ENCODE measurements around the gene IQCC.
A peak's percentile ranks its signal among the peaks of the same experiment; 100 is the strongest.

The IQCC gene

GRCh38 chr1:32224285-32224684, 18.8 kb downstream of the IQCC start:
- no peak for DNase-seq

GRCh38 chr1:32228771-32229170, 23.3 kb downstream of the IQCC start:
- no peak for DNase-seq

GRCh38 chr1:32231843-32232432, 26.5 kb downstream of the IQCC start:
- no peak for DNase-seq

GRCh38 chr1:32232558-32233304, 27.3 kb downstream of the IQCC start:
- DNase-seq = no peak

- DNase-seq = no peak
These were observed 29.3 kb downstream of the IQCC start for GRCh38 chr1:32234792-32235191.

- DNase-seq = no peak
These were observed 33.9 kb downstream of the IQCC start for GRCh38 chr1:32239337-32239736.

GRCh38 chr1:32239790-32240139, 34.3 kb downstream of the IQCC start:
- DNase-seq = no peak

- DNase-seq = peak; percentile 51 to 68
These were observed 34.9 kb downstream of the IQCC start for GRCh38 chr1:32240140-32240951.

GRCh38 chr1:32241001-32241763, 35.7 kb downstream of the IQCC start:
- peak in 1 of 2 experiments; percentile 33 for DNase-seq

- peak; percentile 58 to 61 for DNase-seq
These were observed 36.9 kb downstream of the IQCC start for GRCh38 chr1:32242341-32242851.

- no peak for DNase-seq
These were observed 41.4 kb downstream of the IQCC start, which contains the start of gene FAM167B for GRCh38 chr1:32246888-32247273. Gene FAM167B (plus strand): TSS chr1:32247222. CDS start chr1:32247422, 200 bp downstream.

- DNase-seq = no peak
These were observed 42.0 kb downstream of the IQCC start for GRCh38 chr1:32247452-32247851.

GRCh38 chr1:32247983-32248889, 42.8 kb downstream of the IQCC start:
- peak; percentile 54 to 61 for DNase-seq

GRCh38 chr1:32249831-32250525, 44.5 kb downstream of the IQCC start:
- DNase-seq = peak; percentile 60 to 71

- DNase-seq = no peak
These were observed 45.6 kb downstream of the IQCC start, which contains the start of gene LCK for GRCh38 chr1:32250893-32251716. Gene LCK (plus strand): TSS chr1:32251265. CDS start chr1:32274330, 23,065 bp downstream.

GRCh38 chr1:32255072-32256071, 49.9 kb downstream of the IQCC start:
- no peak for DNase-seq

GRCh38 chr1:32256473-32257226, 51.2 kb downstream of the IQCC start:
- no peak for DNase-seq

- no peak for DNase-seq
These were observed 51.7 kb downstream of the IQCC start for GRCh38 chr1:32257227-32257508.

All from Kasumi-1 (cell line).